Measurements from ENCODE around the gene HMGB1. TPM values are rescaled to one million over a fixed set of nuclear protein-coding genes. Genes with fewer than 3 reads are reported as not detected.

HMGB1 gene
- total and polyA plus RNA-seq, 3 donors from 2014 or later = 256 to 298 (median 285) TPM

DNA sequence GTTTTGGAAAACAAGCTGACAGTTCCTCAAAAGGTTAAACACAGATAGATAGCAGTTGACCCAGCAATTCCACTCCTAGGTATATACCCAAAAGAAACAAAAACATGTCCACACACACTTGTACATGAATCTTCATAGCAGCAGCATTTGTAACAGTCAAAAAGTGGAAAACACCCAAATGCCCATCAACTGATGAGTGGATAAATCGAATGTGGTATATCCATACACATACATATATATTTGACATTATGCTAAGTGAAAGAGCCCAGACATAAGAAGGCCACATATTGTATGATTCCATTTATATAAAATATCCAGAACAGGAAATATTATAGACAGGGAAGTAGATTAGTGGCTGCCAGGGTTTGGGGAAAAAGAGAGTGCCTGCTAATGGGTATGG is 7.9 kb upstream of the HMGB1 start:
- peaks cover 5% of the 10 kb centered on the region for H3K4me1 ChIP-seq
- H3K27me3 ChIP-seq = no peaks in the 10 kb centered on the region
- H3K36me3 ChIP-seq (ENCODE audit: low read depth, missing control alignments) = no peaks in the 10 kb centered on the region
- H3K9me3 ChIP-seq = no peaks in the 10 kb centered on the region
- no peak for DNase-seq
- H3K4me3 ChIP-seq = no peak overlapping the region
- intact Hi-C loops (cut with DNase I; ENCODE audit: low total_unique reads) = no loop called here
- 88 to 98% methylated on average over 1 of the region's 1 CpG for WGBS, 2 donors
- no peak overlapping the region for H3K27ac ChIP-seq
- TF ChIP-seq, protein P1, sequence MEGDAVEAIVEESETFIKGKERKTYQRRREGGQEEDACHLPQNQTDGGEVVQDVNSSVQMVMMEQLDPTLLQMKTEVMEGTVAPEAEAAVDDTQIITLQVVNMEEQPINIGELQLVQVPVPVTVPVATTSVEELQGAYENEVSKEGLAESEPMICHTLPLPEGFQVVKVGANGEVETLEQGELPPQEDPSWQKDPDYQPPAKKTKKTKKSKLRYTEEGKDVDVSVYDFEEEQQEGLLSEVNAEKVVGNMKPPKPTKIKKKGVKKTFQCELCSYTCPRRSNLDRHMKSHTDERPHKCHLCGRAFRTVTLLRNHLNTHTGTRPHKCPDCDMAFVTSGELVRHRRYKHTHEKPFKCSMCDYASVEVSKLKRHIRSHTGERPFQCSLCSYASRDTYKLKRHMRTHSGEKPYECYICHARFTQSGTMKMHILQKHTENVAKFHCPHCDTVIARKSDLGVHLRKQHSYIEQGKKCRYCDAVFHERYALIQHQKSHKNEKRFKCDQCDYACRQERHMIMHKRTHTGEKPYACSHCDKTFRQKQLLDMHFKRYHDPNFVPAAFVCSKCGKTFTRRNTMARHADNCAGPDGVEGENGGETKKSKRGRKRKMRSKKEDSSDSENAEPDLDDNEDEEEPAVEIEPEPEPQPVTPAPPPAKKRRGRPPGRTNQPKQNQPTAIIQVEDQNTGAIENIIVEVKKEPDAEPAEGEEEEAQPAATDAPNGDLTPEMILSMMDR (IDR thresholded peaks at IDR 0.05) = no peak
- no peak for TF ChIP-seq POLR2A (IDR thresholded peaks at IDR 0.05)

DNA sequence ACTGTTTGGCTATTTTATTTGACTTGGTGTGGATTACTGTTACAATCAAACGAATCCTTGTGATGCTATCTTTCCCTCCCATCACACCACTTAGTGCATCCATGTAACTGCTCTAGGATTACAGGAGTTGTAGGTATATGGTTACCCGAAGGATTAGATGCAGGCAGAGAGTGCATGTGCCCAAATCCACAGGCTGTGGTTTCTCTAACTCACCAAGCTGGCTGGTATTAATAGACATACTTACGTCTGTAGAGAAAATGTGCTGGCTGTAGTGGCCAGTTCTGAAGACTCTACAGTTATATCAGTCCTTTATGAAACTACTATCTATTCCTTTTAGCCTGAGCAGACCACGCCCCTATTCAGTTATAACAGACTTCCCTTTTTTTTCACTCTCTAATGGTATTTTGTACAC is 1.1 kb upstream of the HMGB1 start:
- intact Hi-C loops (cut with DNase I; ENCODE audit: low total_unique reads) = loop anchor here (10.0 kb wide), 1 partner anchor 148 kb away; the partner anchor contains the start of gene USPL1
- H3K27me3 ChIP-seq = no peaks in the 10 kb centered on the region
- 37 to 46% methylated on average over 4 of the region's 4 CpGs for WGBS, 2 donors
- no peaks in the 10 kb centered on the region for H3K36me3 ChIP-seq (ENCODE audit: low read depth, missing control alignments)
- no peak overlapping the region for H3K4me3 ChIP-seq
- H3K9me3 ChIP-seq = no peaks in the 10 kb centered on the region
- peaks cover 16% of the 10 kb centered on the region for H3K4me1 ChIP-seq
- DNase-seq = no peak
- H3K27ac ChIP-seq = no peak overlapping the region
- no peak for TF ChIP-seq POLR2A (IDR thresholded peaks at IDR 0.05)
- TF ChIP-seq, protein P1 (IDR thresholded peaks at IDR 0.05) = no peak

DNA sequence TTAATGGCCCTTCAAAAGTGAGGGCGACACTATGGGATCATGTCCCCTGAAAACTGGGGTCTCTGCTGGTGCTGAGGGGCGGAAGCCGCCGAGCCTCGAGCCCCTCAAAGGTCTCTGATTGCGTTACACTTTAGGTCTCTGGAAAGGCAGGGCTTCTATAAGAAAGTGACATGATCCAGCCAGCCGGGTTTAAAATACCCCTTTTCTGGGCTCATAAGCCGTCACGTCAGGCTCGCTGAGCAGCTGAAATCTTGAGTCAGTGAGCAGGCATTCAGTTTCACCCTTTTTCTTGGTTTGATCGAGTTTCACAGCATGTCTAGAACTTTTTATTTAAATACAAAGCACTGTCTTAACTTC is 600 bp upstream of the HMGB1 start:
- intact Hi-C loops (cut with DNase I; ENCODE audit: low total_unique reads) = loop anchor here (10.0 kb wide), 1 partner anchor 148 kb away; the partner anchor contains the start of gene USPL1
- Histone ChIP-seq H3K9me3 (no peaks in the 10 kb centered on the region), H3K27me3 (no peaks in the 10 kb centered on the region), H3K36me3 (ENCODE audit: low read depth, missing control alignments) (no peaks in the 10 kb centered on the region), H3K4me1 (peaks cover 19% of the 10 kb centered on the region), H3K4me3 (peak overlapping the region in 1 of 2 donors; percentile 88), H3K27ac (no peak overlapping the region)
- no peak for DNase-seq
- TF ChIP-seq POLR2A (IDR thresholded peaks at IDR 0.05) = no peak
- TF ChIP-seq, protein P1 (IDR thresholded peaks at IDR 0.05) = no peak
- WGBS, 2 donors = 5 to 11% methylated on average over 11 of the region's 11 CpGs

DNA sequence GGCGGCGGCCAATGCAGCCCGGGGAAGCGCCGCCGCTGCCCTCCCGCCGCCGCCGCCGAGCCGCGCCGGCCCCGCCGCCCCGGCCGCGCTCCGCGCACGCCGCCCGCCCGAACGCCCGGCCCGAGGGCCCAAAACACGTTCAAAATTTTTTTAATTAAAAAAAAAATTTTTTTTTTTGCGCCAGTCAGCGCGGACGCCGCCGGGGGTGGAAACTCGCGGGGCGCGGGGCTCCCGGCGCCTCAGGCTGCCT is 468 bp downstream of the HMGB1 start:
- H3K27ac ChIP-seq = peak overlapping the region; percentile 95 to 99
- intact Hi-C loops (cut with DNase I; ENCODE audit: low total_unique reads) = loop anchor here (10.0 kb wide), 1 partner anchor 150 kb away; the partner anchor contains the start of gene USPL1
- WGBS, 2 donors = 0 to 1% methylated on average over 2 to 40 of the region's 41 CpGs
- H3K27me3 ChIP-seq = no peaks in the 10 kb centered on the region
- TF ChIP-seq, protein P1 (IDR thresholded peaks at IDR 0.05) = no peak
- no peak for TF ChIP-seq POLR2A (IDR thresholded peaks at IDR 0.05)
- H3K36me3 ChIP-seq (ENCODE audit: low read depth, missing control alignments) = no peaks in the 10 kb centered on the region
- no peaks in the 10 kb centered on the region for H3K9me3 ChIP-seq
- H3K4me3 ChIP-seq = peak overlapping the region; percentile 88 to 92
- no peak for DNase-seq
- H3K4me1 ChIP-seq = peaks cover 19% of the 10 kb centered on the region

All from testis (tissue), 3 donors.